Measurements from ENCODE around the gene F2RL1. TPM values are rescaled to one million over a fixed set of nuclear protein-coding genes. Genes with fewer than 3 reads are reported as not detected.
A peak's percentile ranks its signal among the peaks of the same experiment; 100 is the strongest.

F2RL1 gene
- total and polyA plus RNA-seq, 2 donors (not counting 1 experiment from before 2014, with no cell fraction given), result 0.04 to 0.64 TPM

GRCh38 chr5:76849419-76850291 is 30.8 kb downstream of the F2RL1 start, which contains the start of gene S100Z:
Gene S100Z (plus strand): TSS chr5:76850014. CDS start chr5:76875360, 25,346 bp downstream.
- Histone ChIP-seq H4K20me1 (ENCODE audit: control insufficient read depth, insufficient read depth, low read length, poor library complexity, severe bottlenecking) (no peaks in the 10 kb centered on the region), H3K9me3 (ENCODE audit: control extremely low read depth in 1 of 3, control insufficient read depth in 2 of 3, insufficient read depth in 1 of 3, low read length in 2 of 3) (peaks cover 0 to 1% (median 0%) of the 10 kb centered on the region in 3 donors), H3K36me3 (replicated peaks in 1 of 2; ENCODE audit: control extremely low read depth in 1 of 2, control insufficient read depth in 1 of 2, extremely low read depth in 1 of 2, insufficient read depth in 2 of 2, low read length in 1 of 2) (no peaks in the 10 kb centered on the region), H3K9ac (ENCODE audit: low read length) (no peak within 1 kb of the TSS), H3K79me2 (ENCODE audit: control insufficient read depth, insufficient read depth, low read length) (no peaks in the 10 kb centered on the region), H3K4me2 (replicated peaks; ENCODE audit: low read depth, low read length, poor library complexity, severe bottlenecking) (peak within 1 kb of the TSS; percentile 21), H3K4me1 (ENCODE audit: control insufficient read depth in 2 of 2, insufficient read depth in 2 of 2, low read length in 2 of 2) (peaks cover 20 to 28% of the 10 kb centered on the region in 2 donors), H3K27me3 (replicated peaks in 1 of 4; ENCODE audit: control extremely low read depth in 1 of 4, control insufficient read depth in 3 of 4, insufficient read depth in 4 of 4, low read length in 3 of 4) (no peaks in the 10 kb centered on the region), H3K4me3 (ENCODE audit: control extremely low read depth in 1 of 5, extremely low read depth in 1 of 5, insufficient read depth in 1 of 5, low read depth in 2 of 5, low read length in 4 of 5) (no peak within 1 kb of the TSS), H3K27ac (ENCODE audit: low read length in 2 of 2) (no peak within 1 kb of the TSS), H2AFZ (ENCODE audit: insufficient read depth, low read depth, low read length, poor library complexity, severe bottlenecking) (peak within 1 kb of the TSS; percentile 52)
- Mint-ChIP-seq H3K4me1 (peaks cover 26% of the 10 kb centered on the region), H3K4me3 (no peak within 1 kb of the TSS), H3K27ac (peak within 1 kb of the TSS; percentile 48), H3K27me3 (peaks cover 3% of the 10 kb centered on the region), H3K9me3 (ENCODE audit: insufficient read depth) (no peaks in the 10 kb centered on the region)
- ChIA-PET POLR2A (no interaction called here), CTCF (no interaction called here)
- no peak for TF ChIP-seq EZH2 (IDR thresholded peaks at IDR 0.05; ENCODE audit: borderline replicate concordance, insufficient read depth, low read depth, low read length, poor library complexity, severe bottlenecking)
- no peak for TF ChIP-seq CTCF (IDR thresholded peaks at IDR 0.05)
- DNase-seq, result no peak
- intact Hi-C loops (cut with micrococcal nuclease), result no loop called here
- ATAC-seq (ENCODE audit: low read depth), result no peak
- WGBS (ENCODE audit: insufficient coverage), result 28% methylated on average over 6 of the region's 18 CpGs

GRCh38 chr5:76850543-76851145 is 31.8 kb downstream of the F2RL1 start:
- Histone ChIP-seq H3K9ac (ENCODE audit: low read length) (no peak overlapping the region), H3K4me1 (ENCODE audit: control insufficient read depth in 2 of 2, insufficient read depth in 2 of 2, low read length in 2 of 2) (peaks cover 23 to 34% of the 10 kb centered on the region in 2 donors), H3K9me3 (ENCODE audit: control extremely low read depth in 1 of 3, control insufficient read depth in 2 of 3, insufficient read depth in 1 of 3, low read length in 2 of 3) (peaks cover 0 to 9% (median 0%) of the 10 kb centered on the region in 3 donors), H3K36me3 (replicated peaks in 1 of 2; ENCODE audit: control extremely low read depth in 1 of 2, control insufficient read depth in 1 of 2, extremely low read depth in 1 of 2, insufficient read depth in 2 of 2, low read length in 1 of 2) (no peaks in the 10 kb centered on the region), H3K27ac (ENCODE audit: low read length in 2 of 2) (no peak overlapping the region), H3K79me2 (ENCODE audit: control insufficient read depth, insufficient read depth, low read length) (no peaks in the 10 kb centered on the region), H2AFZ (ENCODE audit: insufficient read depth, low read depth, low read length, poor library complexity, severe bottlenecking) (peak overlapping the region; percentile 52), H3K4me2 (replicated peaks; ENCODE audit: low read depth, low read length, poor library complexity, severe bottlenecking) (peak overlapping the region; percentile 64), H3K27me3 (replicated peaks in 1 of 4; ENCODE audit: control extremely low read depth in 1 of 4, control insufficient read depth in 3 of 4, insufficient read depth in 4 of 4, low read length in 3 of 4) (no peaks in the 10 kb centered on the region), H3K4me3 (ENCODE audit: control extremely low read depth in 1 of 5, extremely low read depth in 1 of 5, insufficient read depth in 1 of 5, low read depth in 2 of 5, low read length in 4 of 5) (no peak overlapping the region), H4K20me1 (ENCODE audit: control insufficient read depth, insufficient read depth, low read length, poor library complexity, severe bottlenecking) (no peaks in the 10 kb centered on the region)
- ChIA-PET CTCF (no interaction called here), POLR2A (no interaction called here)
- ATAC-seq (ENCODE audit: low read depth) (no peak), DNase-seq (no peak)
- Mint-ChIP-seq H3K9me3 (ENCODE audit: insufficient read depth) (no peaks in the 10 kb centered on the region), H3K4me1 (peaks cover 32% of the 10 kb centered on the region), H3K4me3 (peak overlapping the region; percentile 62), H3K27ac (peak overlapping the region; percentile 48), H3K27me3 (peaks cover 1% of the 10 kb centered on the region)
- WGBS (ENCODE audit: insufficient coverage), result 86% methylated on average over 5 of the region's 8 CpGs
- intact Hi-C loops (cut with micrococcal nuclease), result no loop called here
- TF ChIP-seq CTCF (IDR thresholded peaks at IDR 0.05) (no peak), EZH2 (IDR thresholded peaks at IDR 0.05; ENCODE audit: borderline replicate concordance, insufficient read depth, low read depth, low read length, poor library complexity, severe bottlenecking) (no peak)
